ENCODE results near the gene ENPP3.

Gene ENPP3

DNA sequence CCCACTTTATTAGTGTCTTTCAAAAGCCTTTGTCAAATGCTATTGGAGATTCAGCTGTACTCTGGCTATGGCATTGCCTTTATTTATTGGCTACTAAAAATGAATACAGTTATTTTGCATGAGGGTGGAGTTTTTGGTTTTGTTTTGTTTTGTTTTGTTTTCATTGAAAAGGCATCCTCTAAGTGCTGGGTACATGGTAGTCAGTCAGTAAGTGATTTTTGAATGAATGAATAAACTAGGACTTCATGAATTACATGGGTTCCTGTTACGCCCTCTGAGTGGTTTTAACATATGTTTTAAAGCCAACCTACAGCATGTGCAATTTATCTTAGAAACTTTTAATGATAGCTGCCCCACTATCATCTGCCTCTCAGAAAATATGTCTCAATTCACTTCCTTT, 131.9 kb downstream of the ENPP3 start:
- DNase-seq = no peak

DNA sequence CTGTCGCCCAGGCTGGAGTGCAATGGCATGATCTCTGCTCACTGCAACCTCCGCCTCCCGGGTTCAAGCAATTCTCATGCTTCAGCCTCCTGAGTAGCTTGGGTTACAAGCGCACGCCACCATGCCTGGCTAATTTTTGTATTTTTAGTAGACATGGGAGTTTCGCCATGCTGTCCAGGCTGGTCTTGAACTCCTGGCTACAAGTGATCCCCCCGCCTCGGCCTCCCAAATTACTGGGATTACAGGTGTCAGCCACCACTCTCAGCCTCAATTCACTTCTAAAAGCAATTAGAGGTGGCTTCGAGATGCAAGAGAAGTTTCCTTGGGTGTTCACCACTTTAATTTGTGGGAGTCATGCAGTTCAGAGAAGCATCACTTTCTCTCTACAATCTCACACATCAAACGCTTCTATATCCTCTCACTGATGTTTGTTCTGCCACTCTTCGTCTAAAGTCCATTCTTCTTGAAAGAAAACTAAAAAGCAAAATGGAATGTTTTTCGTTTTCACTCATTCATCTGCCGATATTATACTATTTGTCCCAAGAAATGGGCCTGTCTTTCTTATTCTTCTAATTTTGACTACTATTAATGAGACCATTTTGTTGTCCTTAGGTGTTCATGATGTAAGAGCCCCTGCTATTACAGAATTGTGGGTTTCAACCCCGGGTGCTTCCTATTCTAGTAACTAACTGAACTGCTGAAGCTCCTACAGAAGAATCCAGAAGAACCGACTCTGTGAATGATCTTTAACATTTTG, 132.5 kb downstream of the ENPP3 start:
- DNase-seq = no peak

DNA sequence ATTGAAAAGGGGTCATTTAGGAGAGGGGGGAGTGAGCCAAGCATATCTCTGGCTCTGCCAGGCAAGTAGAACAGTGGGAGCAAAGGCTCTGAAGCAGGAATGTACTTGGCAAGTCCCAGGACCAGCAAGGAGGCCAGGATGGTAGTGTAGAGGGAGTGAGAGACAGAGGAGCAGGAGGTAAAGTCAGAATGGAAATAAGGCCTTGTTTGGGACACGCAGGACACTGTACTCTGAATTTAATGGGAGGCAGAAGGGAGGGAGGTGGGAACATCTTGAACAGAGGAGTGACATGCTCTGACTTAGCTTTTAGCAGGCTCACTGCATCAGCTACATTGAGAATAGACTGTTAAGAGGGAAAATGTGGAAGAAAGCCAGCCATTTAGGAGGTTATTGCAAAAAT, 133.7 kb downstream of the ENPP3 start:
- DNase-seq = no peak

DNA sequence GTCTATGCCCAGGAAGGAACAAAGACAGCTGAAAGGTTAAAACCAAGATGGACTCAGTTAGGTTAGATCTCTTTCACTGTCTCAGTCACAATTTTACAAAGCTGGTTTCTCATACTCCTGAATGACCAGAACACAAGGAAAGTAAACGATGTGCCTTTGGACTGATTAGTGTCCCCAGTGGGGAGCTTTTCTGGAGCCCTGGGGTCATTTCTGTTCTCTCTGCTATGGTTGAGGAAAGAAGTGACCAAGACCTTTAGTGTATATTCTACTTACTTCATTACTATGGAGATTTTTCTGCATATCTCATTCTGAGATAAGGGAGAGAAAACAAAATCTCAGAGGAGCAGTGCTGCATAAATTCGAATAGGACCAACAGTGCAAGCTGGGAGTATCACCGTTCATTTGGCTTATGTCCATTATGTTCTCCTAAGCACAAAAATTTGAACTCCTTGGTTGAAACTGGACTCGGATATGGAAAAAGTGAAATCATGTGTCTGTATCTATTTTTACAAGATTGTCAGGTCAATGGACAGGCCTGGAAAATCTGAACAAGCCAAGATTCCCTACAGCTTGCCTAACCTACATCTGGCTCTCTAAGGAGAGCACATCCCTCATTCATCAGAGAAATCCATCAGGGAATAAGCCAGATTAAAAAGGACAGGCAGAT, 136.3 kb downstream of the ENPP3 start:
- no peak for DNase-seq

DNA sequence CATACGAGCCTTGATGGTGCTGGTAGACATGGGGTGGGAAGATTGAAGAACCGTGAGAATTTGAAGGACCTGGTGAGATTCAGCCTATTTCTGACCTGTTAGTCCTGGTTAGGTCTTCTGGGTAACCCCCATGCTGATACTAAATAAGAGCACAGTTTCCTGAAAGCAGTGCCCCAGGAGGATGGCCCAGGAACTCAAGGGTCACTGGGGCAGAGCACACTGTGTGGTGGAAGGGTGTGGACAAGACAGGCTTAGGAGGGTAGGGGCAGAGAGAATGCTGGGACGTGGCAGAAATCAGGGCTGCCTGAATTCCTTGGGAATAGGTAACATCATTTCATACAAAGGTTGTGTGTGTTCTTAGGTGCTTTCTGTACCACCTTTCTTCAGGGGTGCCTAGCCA, 138.8 kb downstream of the ENPP3 start:
- no peak for DNase-seq

DNA sequence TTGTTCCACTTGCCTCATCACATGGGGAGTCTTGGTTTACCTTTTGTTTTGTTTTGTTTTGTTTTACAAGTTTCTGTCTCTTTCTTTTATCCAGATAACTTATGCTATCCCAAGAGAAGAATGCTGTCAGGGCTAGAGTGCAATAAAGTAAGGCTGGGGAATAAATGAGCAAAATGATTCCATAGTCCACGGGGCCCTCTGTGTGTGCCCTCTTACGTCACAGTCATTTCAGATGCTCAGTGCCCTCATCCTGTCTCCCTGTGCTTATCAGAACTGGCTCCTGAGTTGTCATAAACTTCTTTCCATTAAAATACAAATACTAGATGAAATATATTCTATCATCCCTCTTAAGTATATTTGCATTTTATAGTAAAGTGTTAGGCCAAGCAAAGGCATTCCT, 139.9 kb downstream of the ENPP3 start:
- DNase-seq = no peak

DNA sequence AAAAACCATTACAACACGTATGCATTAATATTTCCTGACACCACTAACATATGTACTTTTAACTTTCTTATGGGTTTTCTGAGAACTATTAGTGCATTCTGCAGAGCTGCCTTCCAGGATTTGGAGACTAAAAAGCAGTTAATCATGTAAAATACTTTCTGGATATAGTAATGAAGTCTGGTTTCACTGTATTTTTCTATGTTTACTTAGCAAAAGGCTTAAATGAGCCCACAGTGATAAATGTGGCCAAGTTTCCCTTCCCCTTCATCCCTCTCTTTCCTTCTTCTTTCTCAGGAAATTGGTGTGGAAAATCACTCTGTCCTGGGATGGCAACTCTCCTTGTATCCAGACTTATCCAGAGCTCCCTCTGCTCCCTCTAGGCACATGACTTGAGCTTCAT, 141.1 kb downstream of the ENPP3 start:
- DNase-seq = no peak

DNA sequence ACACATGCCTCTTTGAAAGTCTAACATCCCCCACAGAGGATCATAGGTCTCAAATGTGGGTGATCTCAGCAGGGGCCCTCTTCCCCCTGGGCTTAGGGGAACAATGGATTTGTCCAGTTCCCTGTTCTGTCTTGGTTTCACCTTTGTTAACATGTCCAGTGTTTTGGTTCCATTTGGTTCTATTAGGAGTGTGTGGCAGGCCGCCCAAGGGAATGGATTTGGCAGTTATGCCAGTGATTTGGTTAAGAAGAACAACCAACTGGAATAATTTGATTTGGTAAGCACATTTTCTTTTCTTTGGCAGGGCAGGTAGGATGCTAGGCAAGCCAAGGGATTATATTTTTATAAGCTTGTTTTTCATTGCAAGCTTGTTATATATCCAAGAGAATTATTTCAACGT, 142.2 kb downstream of the ENPP3 start:
- DNase-seq = no peak

DNA sequence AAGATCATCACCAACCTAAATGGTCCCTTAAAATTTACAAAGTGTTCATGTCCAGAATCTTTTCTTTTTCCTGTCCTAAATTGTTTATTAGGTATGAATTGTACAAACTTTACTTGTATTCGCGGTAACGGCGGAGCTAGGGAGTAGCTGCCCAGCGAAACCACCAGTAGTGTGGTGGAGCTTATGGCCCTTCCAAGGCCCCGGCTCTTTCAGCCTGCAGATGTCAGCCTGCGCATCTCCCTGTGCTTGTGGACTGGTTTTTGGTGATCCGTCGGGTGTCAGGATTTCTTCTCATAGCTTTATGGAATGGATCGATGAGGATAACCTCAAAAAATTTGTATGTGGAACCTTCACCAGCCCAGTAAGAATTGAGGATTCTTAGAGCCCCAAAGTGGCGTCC, 143.5 kb downstream of the ENPP3 start:
- DNase-seq = no peak

DNA sequence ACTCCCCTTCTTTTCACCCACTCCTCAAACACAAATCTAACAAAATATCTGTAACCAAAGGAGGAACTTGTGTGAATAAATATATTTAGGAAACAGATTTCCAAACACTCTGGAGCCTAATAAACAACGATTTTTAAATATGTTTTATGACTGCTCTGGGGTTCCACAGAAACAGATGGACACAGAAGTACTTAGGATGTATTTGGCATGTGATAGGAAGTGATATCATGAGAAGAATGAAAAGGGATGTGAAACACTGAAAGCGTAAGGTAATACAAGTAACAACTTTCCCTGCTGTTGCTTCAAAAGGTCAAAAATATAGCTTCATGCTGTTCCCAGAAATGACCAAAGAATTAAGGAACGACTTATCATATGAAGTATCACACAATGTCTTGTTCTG, 144.6 kb downstream of the ENPP3 start:
- DNase-seq = no peak

DNA sequence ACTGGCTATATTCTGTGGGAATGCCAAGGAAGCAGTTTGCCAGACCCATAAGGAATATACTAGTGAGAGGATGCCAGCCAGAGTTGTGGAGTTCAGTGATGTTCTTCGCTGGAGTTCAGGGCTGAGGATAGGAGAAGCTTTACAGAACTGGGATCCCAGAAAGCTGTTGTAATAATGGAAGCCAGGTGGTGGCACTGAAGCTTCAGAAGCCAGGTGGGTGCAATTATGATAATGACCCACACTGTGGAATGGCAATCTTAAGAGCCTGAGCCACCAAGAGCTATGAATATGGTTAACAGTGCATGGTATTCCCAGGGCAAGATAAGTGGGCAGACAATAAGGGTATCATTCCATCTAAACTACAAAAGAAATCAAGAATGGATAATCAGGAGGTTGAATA, 145.7 kb downstream of the ENPP3 start:
- DNase-seq = no peak

DNA sequence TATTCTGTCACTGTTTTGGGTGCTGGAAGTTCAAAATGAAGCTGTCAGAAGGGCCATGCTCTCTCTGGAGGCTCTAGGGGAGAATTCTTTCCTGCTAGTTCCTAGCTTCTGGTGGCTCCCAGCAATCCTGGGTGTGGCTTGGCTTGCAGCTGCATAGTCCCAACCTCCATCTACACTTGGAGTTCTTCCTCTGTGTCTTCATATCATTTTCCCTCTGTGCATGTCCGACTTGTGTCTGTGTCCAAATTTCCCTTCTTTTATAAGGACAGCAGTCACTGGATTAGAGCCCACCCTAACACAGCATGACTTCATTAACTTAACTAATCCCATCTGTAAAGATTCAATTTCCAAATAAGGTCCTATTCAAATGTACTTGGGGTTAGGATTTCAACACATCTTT, 147.5 kb downstream of the ENPP3 start:
- DNase-seq = no peak

DNA sequence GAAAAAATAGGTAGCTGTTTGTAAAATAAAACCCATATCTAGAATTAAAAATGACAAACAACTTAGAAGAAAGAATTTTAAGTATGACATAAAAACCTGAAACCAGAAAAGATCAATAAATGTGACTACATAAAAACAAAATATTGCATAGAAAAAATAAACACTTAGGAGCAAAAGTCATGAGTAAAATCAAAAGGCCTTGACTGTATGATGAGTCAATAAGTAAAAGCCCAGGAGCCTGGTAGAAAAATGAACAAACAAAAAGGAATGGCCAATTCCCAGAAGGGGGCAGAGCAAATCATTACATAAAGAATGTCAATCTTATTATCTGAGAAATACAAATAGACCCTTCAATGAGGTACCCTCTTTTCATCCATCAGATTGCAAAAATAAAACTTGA, 150.0 kb downstream of the ENPP3 start:
- DNase-seq = no peak

DNA sequence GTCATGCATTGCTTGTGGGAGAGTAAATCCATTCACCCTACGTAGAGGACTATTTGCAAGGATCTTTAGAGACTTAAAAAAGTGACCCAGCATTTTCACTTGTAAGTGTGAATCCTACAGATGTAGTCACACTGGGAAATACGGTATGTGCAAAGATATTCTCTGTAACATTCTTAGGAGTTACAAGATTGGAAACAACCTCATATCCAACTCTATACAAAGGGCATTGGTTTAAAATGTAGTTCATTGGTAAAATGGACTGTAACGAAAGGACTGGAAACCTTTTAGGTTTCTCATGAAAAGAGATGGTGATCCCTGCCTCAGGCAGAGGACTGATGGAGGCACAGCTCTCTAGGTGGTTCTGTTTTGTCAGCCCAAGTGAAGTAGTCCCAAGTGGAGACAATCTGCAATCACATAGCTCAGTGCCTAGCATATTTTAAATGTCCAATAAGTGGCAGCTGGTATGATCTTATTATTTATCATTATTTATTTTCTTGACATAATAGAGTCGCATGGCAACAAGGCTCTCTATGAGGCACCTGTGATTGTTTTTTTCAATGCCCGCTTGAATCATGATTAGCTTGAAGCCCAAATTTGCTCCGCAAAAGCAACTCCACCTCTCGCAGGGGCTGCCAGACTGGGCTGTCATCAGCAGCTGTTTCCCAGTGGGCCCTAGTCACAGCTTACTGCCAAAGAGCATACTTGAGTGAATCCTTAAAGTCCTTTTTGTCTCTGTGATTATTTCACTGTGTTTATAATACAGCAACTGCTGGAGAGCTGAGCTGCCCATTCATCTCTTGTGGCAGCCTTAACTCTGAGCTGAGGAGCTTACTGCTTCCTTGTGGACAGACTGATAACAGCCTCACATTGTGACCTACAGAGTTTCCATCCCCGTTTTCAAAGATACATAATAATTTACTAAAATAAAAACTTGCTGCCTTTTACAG, 150.9 kb downstream of the ENPP3 start:
- DNase-seq = no peak

DNA sequence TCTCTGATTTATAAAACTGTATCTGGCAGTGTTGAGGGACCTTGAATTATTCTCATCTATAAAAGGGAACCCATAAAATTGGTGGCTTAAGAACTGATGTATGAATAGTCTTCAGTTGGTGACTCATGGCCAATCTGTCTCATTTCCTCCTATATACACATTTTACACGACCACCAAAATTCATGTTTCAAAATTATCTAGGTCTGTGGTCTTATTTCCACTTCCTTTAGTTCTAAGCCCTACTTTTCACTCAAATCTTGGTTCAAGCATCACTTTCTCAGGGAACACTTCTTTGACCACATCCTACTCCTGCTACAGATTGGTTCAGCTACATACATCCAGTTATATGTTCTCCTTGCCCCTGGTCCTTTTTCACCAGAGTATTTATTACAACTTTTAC, 152.1 kb downstream of the ENPP3 start:
- DNase-seq = no peak

DNA sequence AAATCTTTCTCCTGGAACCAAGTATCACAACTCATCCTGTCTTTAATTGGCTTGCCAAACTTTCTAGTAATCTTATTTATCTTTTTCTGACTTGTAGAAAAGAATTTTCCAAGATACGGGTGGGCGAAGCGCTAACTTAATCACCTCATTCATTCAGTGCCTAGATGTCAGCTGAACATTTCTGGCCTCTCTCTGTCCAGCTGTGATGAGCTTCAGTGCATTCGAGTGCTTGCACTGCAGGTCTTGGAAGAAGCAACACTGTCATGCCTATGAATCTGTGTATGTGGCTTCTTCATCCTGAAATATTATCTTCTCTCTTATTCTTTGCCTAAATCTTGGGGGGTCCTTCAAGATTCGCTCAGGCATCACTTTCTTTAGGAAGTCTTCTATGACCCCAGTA, 154.4 kb downstream of the ENPP3 start:
- no peak for DNase-seq

DNA sequence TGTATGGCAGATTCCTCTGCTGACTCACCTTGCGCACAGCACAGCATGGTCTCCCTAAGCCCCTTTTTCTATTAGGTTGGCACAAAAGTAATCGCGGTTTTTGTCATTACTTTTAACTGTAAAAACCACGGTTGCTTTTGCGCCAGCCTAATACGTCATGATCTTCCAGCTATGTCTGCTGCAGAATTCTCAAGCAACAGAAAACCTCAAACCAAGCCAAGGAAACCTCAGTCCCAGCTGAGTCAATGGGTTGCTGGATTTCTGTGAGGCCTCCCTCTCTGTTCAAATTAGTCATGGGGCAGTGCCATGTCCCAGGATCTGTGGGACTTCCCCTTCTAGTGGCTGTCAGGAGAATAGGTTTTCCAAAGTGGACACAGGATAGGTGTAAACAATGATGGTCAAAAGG, 155.0 kb downstream of the ENPP3 start:
- no peak for DNase-seq

DNA sequence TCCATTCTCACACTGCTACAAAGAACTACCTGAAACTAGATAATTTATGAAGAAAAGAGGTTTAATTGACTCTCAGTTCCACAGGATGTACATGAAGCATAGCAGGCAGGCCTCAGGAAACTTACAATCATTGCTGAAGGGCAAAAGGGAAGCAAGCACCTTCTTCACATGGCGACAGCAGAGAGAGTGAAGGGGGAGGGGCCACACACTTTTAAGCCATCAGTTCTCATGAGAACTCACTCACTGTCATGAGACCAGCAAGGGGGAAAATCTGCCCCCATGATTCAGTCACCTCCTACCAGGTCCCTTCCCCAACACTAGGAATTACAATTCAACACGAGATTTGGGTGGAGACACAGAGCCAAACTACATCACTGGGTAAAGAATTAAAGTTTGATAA, 158.3 kb downstream of the ENPP3 start:
- DNase-seq = no peak

Measured in T-helper 9 cell (primary cell).